HUES6 (cell line): ENCODE measurements around the gene SYT11.
"Not testable (repeated sequence)": the region's sequence is repeated elsewhere in the genome, so short reads cannot be mapped to it uniquely, and the experiment has no call there.

Source experiments
- H3K27ac ChIP-seq: 2 replicates; pipeline ENCODE4 v1.7.0; 2013; ENCODE audit warnings: low read depth, mild to moderate bottlenecking, low read length, inconsistent platforms
- H3K27me3 ChIP-seq: 2 replicates; pipeline ENCODE4 v1.6.1; 2013; ENCODE audit warnings: low read length; ENCODE audit not compliant: control insufficient read depth, insufficient read depth
- H3K36me3 ChIP-seq: 2 replicates; pipeline ENCODE4 v1.6.1; 2013; ENCODE audit warnings: low read length; ENCODE audit not compliant: control insufficient read depth, insufficient read depth
- H3K4me1 ChIP-seq: 2 replicates; pipeline ENCODE4 v1.6.1; 2013; ENCODE audit warnings: low read length; ENCODE audit not compliant: control insufficient read depth, insufficient read depth
- H3K4me3 ChIP-seq: 2 replicates; pipeline ENCODE4 v1.5.1; 2013; ENCODE audit warnings: low read depth, low read length
- H3K9ac ChIP-seq: one replicate; pipeline ENCODE4 v1.6.1; 2013; ENCODE audit warnings: mild to moderate bottlenecking, low read length
- H3K9me3 ChIP-seq: 2 replicates; pipeline ENCODE4 v1.6.1; 2013; ENCODE audit warnings: low read depth, low read length; ENCODE audit not compliant: control insufficient read depth, insufficient read depth

SYT11 gene, protein sequence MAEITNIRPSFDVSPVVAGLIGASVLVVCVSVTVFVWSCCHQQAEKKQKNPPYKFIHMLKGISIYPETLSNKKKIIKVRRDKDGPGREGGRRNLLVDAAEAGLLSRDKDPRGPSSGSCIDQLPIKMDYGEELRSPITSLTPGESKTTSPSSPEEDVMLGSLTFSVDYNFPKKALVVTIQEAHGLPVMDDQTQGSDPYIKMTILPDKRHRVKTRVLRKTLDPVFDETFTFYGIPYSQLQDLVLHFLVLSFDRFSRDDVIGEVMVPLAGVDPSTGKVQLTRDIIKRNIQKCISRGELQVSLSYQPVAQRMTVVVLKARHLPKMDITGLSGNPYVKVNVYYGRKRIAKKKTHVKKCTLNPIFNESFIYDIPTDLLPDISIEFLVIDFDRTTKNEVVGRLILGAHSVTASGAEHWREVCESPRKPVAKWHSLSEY

DNA sequence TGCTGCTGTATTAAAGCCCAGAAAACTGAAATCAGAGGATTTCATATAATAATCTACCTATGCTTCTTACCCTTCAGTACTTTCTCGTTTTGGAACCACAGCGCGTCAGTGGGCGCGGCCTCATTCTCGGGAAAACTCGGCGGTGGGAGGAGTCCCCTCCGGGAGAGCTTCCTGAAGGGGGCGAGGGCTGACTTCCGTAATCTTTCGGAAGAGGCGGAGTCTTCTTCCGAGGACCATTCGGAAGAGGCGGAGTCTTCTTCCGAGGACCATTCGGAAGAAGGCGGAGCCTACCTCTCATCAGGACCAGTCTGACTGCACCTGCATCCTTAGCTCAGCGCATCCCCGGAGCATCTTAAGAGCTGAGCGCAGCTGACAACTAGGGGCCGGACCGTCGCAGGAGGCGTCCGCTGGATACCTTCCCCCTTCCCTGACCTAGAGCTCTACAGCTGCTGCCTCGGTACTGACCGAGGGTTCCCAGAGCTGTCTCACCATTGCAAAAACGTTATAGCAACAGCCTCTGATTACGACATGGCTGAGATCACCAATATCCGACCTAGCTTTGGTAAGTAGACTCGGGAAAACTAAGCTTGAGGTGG is at the start of gene SYT11:
SYT11 (plus strand) TSS at position 334 of the 596 bp plus-strand sequence; CDS start at position 529, 195 bp downstream.
- peaks cover 6% of the 10 kb centered on the region; the same call in 1 of the 2 replicates for H3K4me1 ChIP-seq
- H3K27me3 ChIP-seq: no peaks in the 10 kb centered on the region; the same call in 1 of the 2 replicates
- H3K36me3 ChIP-seq: peaks cover 11% of the 10 kb centered on the region
- no peak within 1 kb of the TSS for H3K27ac ChIP-seq
- H3K9ac ChIP-seq: no peak within 1 kb of the TSS
- peak within 1 kb of the TSS; percentile 60 for H3K4me3 ChIP-seq
- no peaks in the 10 kb centered on the region for H3K9me3 ChIP-seq

DNA sequence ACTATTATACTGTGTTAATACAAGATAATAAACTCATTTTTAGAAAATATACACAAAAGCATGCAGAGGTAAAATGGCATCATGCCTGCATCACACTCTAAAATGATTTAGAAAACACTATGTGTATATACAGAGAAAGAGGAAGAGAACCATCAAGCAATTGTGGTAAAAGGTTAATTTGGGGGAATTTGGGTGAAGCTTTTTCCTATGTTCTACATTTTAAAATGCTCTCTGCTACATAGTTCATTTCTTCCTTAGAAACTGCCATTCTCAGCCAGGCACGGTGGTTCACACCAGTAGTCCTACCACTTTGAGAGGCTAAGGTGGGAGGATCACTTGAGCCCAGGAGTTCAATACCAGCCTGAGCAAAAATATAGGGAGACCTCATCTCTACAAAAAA is 46.5 kb upstream of the SYT11 start:
- H3K27me3 ChIP-seq: no peaks in the 10 kb centered on the region
- H3K4me1 ChIP-seq: no peaks in the 10 kb centered on the region
- no peak overlapping the region for H3K9ac ChIP-seq
- H3K36me3 ChIP-seq: peaks cover 70% of the 10 kb centered on the region
- H3K9me3 ChIP-seq: no peaks in the 10 kb centered on the region
- no peak overlapping the region for H3K27ac ChIP-seq
- H3K4me3 ChIP-seq: no peak overlapping the region

DNA sequence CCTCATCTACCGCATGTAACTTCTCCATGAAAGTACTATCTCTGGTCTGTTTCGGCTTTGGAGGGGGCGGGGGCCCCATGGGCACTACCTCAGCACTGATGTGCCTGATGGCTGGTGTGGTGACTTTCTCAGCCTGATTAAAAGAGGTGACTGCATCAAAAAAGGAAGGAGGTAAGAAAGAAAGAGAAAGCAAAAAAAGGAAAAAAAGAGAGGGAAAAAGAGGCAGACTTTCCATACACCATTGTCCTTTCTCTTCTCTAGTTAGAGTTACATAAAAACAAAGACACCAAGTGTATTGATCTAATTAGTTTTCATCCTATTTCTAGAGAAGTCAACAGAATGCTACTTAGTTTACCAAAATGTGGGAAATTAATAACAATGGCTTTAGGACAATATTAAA is 45.7 kb upstream of the SYT11 start:
- Histone ChIP-seq H3K4me3 (no peak overlapping the region), H3K27ac (no peak overlapping the region), H3K9me3 (no peaks in the 10 kb centered on the region), H3K9ac (no peak overlapping the region), H3K27me3 (no peaks in the 10 kb centered on the region), H3K36me3 (peaks cover 71% of the 10 kb centered on the region), H3K4me1 (no peaks in the 10 kb centered on the region)

DNA sequence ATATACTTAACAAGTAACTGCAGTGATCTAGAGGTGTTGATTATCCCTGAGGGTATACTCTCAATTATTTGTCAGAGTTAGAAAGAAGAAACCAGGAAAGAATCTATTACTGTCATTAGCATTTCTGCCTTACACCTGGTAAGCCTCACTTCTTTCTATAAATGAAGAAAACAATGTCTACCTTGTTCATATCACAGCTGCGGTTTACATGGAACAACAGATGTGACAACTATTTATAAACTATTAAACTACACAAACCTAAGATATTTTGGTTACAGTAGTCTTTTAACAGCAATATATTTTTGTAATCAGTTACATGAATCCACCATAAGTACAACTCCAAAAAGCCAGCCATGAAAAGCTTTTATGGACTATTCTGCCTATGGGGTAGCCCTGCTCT is 43.0 kb upstream of the SYT11 start:
- Histone ChIP-seq H3K4me3 (no peak overlapping the region), H3K4me1 (no peaks in the 10 kb centered on the region), H3K36me3 (peaks cover 85% of the 10 kb centered on the region), H3K27ac (no peak overlapping the region), H3K9ac (no peak overlapping the region), H3K9me3 (no peaks in the 10 kb centered on the region), H3K27me3 (no peaks in the 10 kb centered on the region)

DNA sequence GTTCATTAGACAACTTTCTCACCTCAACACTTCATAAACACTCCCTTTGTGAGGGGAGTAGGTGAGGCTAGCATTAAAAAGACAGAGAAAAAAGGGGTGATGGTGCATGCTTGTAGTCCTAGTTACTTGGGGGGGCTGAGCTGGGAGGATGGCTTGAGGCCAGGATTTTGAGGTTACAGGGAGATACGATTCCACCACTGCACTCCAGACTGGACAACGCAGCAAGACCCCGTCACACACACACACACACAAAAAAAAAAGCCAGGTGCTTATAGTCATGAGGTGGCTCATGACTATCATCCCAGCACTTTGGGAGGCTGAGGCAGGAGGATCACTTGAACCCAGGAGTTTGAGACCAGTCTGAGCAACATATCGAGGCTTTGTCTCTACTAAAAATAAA is 31.9 kb upstream of the SYT11 start:
- no peak overlapping the region for H3K9ac ChIP-seq
- no peak overlapping the region for H3K4me3 ChIP-seq
- H3K36me3 ChIP-seq: peaks cover 38% of the 10 kb centered on the region
- H3K4me1 ChIP-seq: no peaks in the 10 kb centered on the region
- no peaks in the 10 kb centered on the region for H3K27me3 ChIP-seq
- no peak overlapping the region for H3K27ac ChIP-seq
- H3K9me3 ChIP-seq: no peaks in the 10 kb centered on the region

DNA sequence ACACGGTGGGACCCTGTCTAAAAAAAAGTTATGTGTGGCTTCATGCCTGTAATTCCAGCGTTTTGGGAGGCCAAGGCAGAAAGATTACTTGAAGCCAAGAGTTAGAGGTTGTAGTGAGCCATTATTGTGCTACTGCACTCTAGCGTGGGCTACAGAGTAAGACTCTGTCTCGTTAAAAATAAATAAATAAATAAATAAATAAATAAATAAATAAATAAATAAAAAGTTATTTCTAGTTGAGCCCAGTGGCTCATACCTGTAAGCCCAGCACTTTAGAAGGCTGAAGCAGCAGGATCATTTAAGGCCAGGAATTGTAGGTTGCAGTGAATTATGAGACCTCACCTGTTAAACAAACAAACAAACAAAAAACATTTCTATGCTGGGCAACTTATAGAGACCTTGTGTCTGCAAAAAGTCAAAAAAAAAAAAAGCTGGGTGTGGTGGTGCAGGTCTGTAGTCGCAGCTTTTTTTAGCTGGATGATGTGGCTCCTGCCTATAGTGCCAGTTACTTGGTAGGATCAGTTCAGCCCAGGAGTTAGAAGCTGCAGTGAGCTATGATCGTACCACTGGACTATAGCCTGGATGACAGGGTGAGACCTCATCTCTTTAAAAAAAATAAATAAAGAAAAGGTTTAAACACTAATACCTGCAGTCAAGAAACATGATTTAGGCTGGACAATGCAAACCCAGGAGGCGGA is 27.9 kb upstream of the SYT11 start:
- peaks cover 14% of the 10 kb centered on the region for H3K36me3 ChIP-seq
- no peaks in the 10 kb centered on the region for H3K9me3 ChIP-seq
- no peak overlapping the region for H3K27ac ChIP-seq
- H3K4me3 ChIP-seq: no peak overlapping the region
- no peak overlapping the region for H3K9ac ChIP-seq
- no peaks in the 10 kb centered on the region for H3K27me3 ChIP-seq
- peaks cover 7% of the 10 kb centered on the region for H3K4me1 ChIP-seq

DNA sequence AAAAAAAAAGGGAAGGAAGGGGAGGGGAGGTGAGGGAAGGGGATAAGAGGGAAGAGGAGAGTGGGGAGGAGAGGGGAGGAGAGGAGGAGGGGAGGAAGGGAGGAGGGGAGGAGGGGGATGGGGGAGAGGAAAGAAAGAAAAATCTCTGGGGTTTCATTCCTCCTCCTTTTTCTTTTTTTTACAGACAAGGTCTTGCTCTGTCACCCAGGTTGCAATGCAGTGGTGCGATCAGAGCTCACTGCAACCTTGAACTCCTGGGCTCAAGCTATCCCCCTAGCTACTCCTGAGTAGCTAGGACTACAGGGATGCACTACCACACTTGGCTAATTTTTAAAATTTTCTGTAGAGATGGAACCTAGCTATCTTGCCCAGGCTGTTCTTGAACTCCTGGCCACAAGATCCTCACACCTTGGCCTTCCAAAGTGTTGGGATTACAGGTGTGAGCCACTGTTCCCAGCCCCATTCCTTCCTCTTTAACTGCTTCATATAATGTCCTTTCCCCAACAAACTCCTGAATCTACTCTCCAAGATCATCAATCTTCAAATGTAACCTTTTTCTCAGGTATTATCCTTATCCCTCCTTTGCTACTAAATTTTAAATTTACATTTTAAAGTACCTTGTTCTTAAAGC is 25.6 kb upstream of the SYT11 start:
- Histone ChIP-seq H3K9me3 (no peaks in the 10 kb centered on the region), H3K4me1 (peaks cover 7% of the 10 kb centered on the region), H3K36me3 (0 out of 2 replicates have a peak, but pooled peaks cover 2% of the 10 kb centered on the region), H3K4me3 (no peak overlapping the region), H3K9ac (no peak overlapping the region), H3K27ac (0 out of 2 replicates have a peak overlapping the region, but pooled peaks have one; percentile 17), H3K27me3 (no peaks in the 10 kb centered on the region)

DNA sequence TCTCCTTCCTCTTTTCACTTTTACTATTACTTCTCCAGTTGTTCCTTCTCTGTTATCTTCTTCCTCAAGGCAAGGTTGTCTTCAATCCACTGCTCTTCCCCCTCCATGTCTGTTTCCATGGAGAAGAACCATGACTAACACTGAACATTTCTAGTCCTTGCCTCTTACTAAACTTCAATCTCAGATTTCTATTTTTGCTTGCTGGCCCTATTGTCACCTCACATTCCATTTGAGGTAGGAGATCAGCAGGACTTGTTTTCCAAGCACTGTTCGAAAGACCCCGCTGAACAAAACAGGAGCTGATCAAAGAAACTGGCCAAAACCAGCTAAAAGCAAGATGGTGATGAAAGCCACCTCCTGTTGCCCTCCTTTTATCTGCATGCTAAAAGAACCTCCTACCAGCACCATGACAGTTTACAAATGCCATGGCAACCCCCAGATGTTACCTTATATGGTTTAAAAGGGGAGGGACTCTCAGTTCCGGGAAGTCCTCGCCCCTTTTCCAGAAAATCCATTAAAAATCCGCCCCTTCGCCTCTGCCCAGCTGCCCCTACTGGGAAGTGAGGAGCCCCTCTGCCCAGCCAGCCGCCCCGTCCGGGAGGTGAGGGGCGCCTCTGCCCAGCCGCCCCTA is 25.0 kb upstream of the SYT11 start:
- Histone ChIP-seq H3K36me3 (0 out of 2 replicates have a peak, but pooled peaks cover 2% of the 10 kb centered on the region), H3K9ac (no peak overlapping the region), H3K4me1 (peaks cover 7% of the 10 kb centered on the region), H3K27ac (0 out of 2 replicates have a peak overlapping the region, but pooled peaks have one; percentile 17), H3K9me3 (no peaks in the 10 kb centered on the region), H3K27me3 (no peaks in the 10 kb centered on the region), H3K4me3 (no peak overlapping the region)

DNA sequence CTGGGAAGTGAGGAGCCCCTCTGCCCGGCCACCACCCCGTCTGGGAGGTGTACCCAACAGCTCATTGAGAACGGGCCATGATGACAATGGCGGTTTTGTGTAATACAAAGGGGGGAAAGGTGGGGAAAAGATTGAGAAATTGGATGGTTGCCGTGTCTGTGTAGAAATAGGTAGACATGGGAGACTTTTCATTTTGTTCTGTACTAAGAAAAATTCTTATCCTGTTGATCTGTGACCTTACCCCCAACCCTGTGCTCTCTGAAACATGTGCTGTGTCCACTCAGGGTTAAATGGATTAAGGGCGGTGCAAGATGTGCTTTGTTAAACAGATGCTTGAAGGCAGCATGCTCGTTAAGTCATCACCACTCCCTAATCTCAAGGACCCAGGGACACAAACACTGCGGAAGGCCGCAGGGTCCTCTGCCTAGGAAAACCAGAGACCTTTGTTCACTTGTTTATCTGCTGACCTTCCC is 24.4 kb upstream of the SYT11 start:
- not testable (repeated sequence) for H3K4me3 ChIP-seq, H3K9me3 ChIP-seq, H3K36me3 ChIP-seq, H3K4me1 ChIP-seq, H3K9ac ChIP-seq, H3K27me3 ChIP-seq, H3K27ac ChIP-seq

DNA sequence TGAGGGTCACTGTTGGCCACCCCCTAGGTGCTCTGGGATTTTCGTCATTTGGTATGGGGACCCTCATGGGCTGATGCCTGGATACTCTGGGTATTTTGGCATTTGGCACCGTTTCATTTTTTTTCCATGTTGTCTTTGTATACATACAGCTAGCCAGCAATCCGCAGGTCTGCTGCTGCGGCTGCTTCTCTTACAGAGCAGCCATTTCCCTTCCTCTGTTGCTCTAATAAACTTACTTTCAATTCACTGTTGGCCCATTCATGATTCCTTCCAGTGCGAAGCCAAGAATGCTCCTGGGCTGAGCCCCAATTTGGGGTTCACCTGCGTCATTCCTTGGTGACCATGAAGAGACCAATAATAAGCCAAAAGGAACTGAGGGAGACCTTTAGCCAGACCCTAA is 23.8 kb upstream of the SYT11 start:
- no peaks in the 10 kb centered on the region for H3K9me3 ChIP-seq
- no peak overlapping the region for H3K9ac ChIP-seq
- H3K36me3 ChIP-seq: 0 out of 2 replicates have a peak, but pooled peaks cover 2% of the 10 kb centered on the region
- H3K4me1 ChIP-seq: peaks cover 7% of the 10 kb centered on the region
- no peak overlapping the region for H3K4me3 ChIP-seq
- no peaks in the 10 kb centered on the region for H3K27me3 ChIP-seq
- no peak overlapping the region for H3K27ac ChIP-seq
